ENCODE results near the gene TWNK. TPM values are rescaled to one million over a fixed set of nuclear protein-coding genes. Genes with fewer than 3 reads are reported as not detected.

TWNK gene
- total and polyA plus RNA-seq, 9 of the 15 experiments (the other 6 are each of a cell fraction or from before 2014, with no cell fraction given): 11.6 to 34.7 (median 17.4) TPM

GRCh38 chr10:100986952-100987684, at the start of gene TWNK, which contains the start of gene MRPL43 (continued):
- TF ChIP-seq HMBOX1 (IDR thresholded peaks at IDR 0.05): no peak
- no peak for TF ChIP-seq CBFA2T2 (conservative IDR thresholded peaks at IDR 0.05)
- no peak for TF ChIP-seq HDAC8 (tag; IDR thresholded peaks at IDR 0.05)
- no peak for TF ChIP-seq CHCHD3 (CRISPR knock-in tag; IDR thresholded peaks at IDR 0.05)
- TF ChIP-seq HES1 (IDR thresholded peaks at IDR 0.05; ENCODE audit: low read depth): no peak
- TF ChIP-seq HCFC1 (IDR thresholded peaks at IDR 0.05; ENCODE audit: low read depth, low read length): peak; percentile 72
- no peak for TF ChIP-seq MAFF (IDR thresholded peaks at IDR 0.05; ENCODE audit: low read length)
- no peak for TF ChIP-seq ZNF445 (CRISPR knock-in tag; IDR thresholded peaks at IDR 0.05; ENCODE audit: low read depth)
- peak; percentile 53; the same call in 1 of the 2 replicates for TF ChIP-seq POLR2AphosphoS5 (IDR thresholded peaks at IDR 0.05; ENCODE audit: control insufficient read depth, insufficient read depth, low read depth, low read length)
- no peak for TF ChIP-seq CEBPB (tag; IDR thresholded peaks at IDR 0.05)
- TF ChIP-seq ARHGAP35 (IDR thresholded peaks at IDR 0.05; ENCODE audit: partially characterized antibody): no peak
- TF ChIP-seq ZSCAN29 (IDR thresholded peaks at IDR 0.05): no peak
- TF ChIP-seq ZNF239 (CRISPR knock-in tag; IDR thresholded peaks at IDR 0.05): no peak
- TF ChIP-seq HNRNPL (IDR thresholded peaks at IDR 0.05; ENCODE audit: low read depth, low read length): no peak
- no peak for TF ChIP-seq ZNF280B (CRISPR knock-in tag; IDR thresholded peaks at IDR 0.05)
- TF ChIP-seq TEAD1 (CRISPR knock-in tag; IDR thresholded peaks at IDR 0.05): no peak
- TF ChIP-seq ZNF609 (CRISPR knock-in tag; IDR thresholded peaks at IDR 0.05; ENCODE audit: borderline replicate concordance): no peak
- no peak for TF ChIP-seq ZNF507 (tag; conservative IDR thresholded peaks at IDR 0.05)
- TF ChIP-seq BCL6 (CRISPR knock-in tag; IDR thresholded peaks at IDR 0.05): no peak
- no peak for TF ChIP-seq NEUROD1 (IDR thresholded peaks at IDR 0.05; ENCODE audit: borderline replicate concordance, low read depth, low read length, partially characterized antibody)
- no peak for TF ChIP-seq PCBP1 (IDR thresholded peaks at IDR 0.05; ENCODE audit: low read depth, low read length, poor library complexity, severe bottlenecking)

All from K562 (cell line).